ENCODE results near the gene ANXA11.
"Not testable (repeated sequence)": the region's sequence is repeated elsewhere in the genome, so short reads cannot be mapped to it uniquely, and the experiment has no call there.

Gene ANXA11

GRCh38 chr10:80207768-80208370 is 2.5 kb upstream of the ANXA11 start:
- DNase-seq, result no peak

GRCh38 chr10:80206277-80206655 is 929 bp upstream of the ANXA11 start:
- DNase-seq, result no peak

GRCh38 chr10:80204677-80205476 is 460 bp downstream of the ANXA11 start:
- DNase-seq, result no peak

GRCh38 chr10:80203835-80204676 is 1.3 kb downstream of the ANXA11 start:
- peak in 1 of 2 experiments; percentile 30 for DNase-seq

- no peak for DNase-seq
These were observed 2.2 kb downstream of the ANXA11 start for GRCh38 chr10:80202934-80203834.

- not testable (repeated sequence) for DNase-seq
These were observed 2.8 kb downstream of the ANXA11 start for GRCh38 chr10:80202530-80202929.

GRCh38 chr10:80201608-80202141 is 3.7 kb downstream of the ANXA11 start:
- DNase-seq, result no peak

GRCh38 chr10:80200687-80201086 is 4.7 kb downstream of the ANXA11 start:
- no peak for DNase-seq

GRCh38 chr10:80200259-80200658 is 5.1 kb downstream of the ANXA11 start:
- DNase-seq, result no peak

- no peak for DNase-seq
These were observed 5.5 kb downstream of the ANXA11 start for GRCh38 chr10:80199828-80200227.

- DNase-seq, result peak in 1 of 2 experiments; percentile 26
These were observed 7.1 kb downstream of the ANXA11 start for GRCh38 chr10:80197972-80198916.

- no peak for DNase-seq
These were observed 8.4 kb downstream of the ANXA11 start for GRCh38 chr10:80196950-80197315.

GRCh38 chr10:80196270-80196949 is 8.9 kb downstream of the ANXA11 start:
- DNase-seq, result peak; percentile 45 to 72

GRCh38 chr10:80195046-80195574 is 10.2 kb downstream of the ANXA11 start:
- DNase-seq, result no peak

GRCh38 chr10:80194373-80195045 is 10.8 kb downstream of the ANXA11 start:
- no peak for DNase-seq

- no peak for DNase-seq
These were observed 12.8 kb downstream of the ANXA11 start for GRCh38 chr10:80192553-80192952.

GRCh38 chr10:80191589-80192270 is 13.6 kb downstream of the ANXA11 start:
- DNase-seq, result no peak

GRCh38 chr10:80188713-80189112 is 16.6 kb downstream of the ANXA11 start:
- no peak for DNase-seq

Measured in cerebellar nuclear complex (tissue), 1 donor.